ENCODE measurements around the gene RPL26. TPM values are rescaled to one million over a fixed set of nuclear protein-coding genes. Genes with fewer than 3 reads are reported as not detected.

Gene RPL26
- total and polyA plus RNA-seq, 2 donors (not counting 1 experiment from before 2014, with no cell fraction given) = 2,684 to 4,449 TPM

DNA sequence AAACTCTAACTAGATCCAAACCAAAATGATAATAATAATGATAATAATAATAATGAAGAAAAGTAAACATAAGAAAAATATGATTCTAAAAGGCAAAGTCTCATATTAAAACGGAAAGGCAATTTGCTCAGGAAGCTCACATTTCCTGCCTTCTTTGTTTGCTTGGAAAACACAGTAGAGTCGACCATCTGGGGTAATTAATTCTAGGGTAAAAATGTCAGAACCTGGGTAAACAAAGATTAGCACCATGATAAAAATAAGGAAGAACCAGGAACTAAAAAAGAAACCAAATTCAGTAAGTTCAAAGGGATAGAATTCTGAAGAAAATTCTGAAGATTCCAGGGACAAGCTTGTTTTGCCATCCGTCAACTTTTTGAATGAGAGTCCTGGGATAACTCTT lies 22.7 kb downstream of the RPL26 start:
- H3K27me3 ChIP-seq (replicated peaks in 1 of 4; ENCODE audit: control extremely low read depth in 1 of 4, control insufficient read depth in 3 of 4, insufficient read depth in 4 of 4, low read length in 3 of 4) = no peaks in the 10 kb centered on the region
- peaks cover 0 to 4% of the 10 kb centered on the region in 2 experiments for H3K36me3 ChIP-seq (replicated peaks in 1 of 2; ENCODE audit: control extremely low read depth in 1 of 2, control insufficient read depth in 1 of 2, extremely low read depth in 1 of 2, insufficient read depth in 2 of 2, low read length in 1 of 2)
- WGBS (ENCODE audit: insufficient coverage) = 71% methylated on average over 1 of the region's 3 CpGs
- H2AFZ ChIP-seq (ENCODE audit: insufficient read depth, low read depth, low read length, poor library complexity, severe bottlenecking) = no peak overlapping the region
- H3K4me3 Mint-ChIP-seq = no peak overlapping the region
- no peaks in the 10 kb centered on the region for H3K4me1 Mint-ChIP-seq
- no peaks in the 10 kb centered on the region for H3K79me2 ChIP-seq (ENCODE audit: control insufficient read depth, insufficient read depth, low read length)
- no peaks in the 10 kb centered on the region for H3K9me3 ChIP-seq (ENCODE audit: control extremely low read depth in 1 of 3, control insufficient read depth in 2 of 3, insufficient read depth in 1 of 3, low read length in 2 of 3)
- ChIA-PET CTCF (no interaction called here), POLR2A (no interaction called here)
- no peak overlapping the region for H3K9ac ChIP-seq (ENCODE audit: low read length)
- no peak for DNase-seq
- no peak overlapping the region for H3K27ac ChIP-seq (ENCODE audit: low read length in 2 of 2)
- H3K4me2 ChIP-seq (replicated peaks; ENCODE audit: low read depth, low read length, poor library complexity, severe bottlenecking) = no peak overlapping the region
- H3K27ac Mint-ChIP-seq = no peak overlapping the region
- no peak for ATAC-seq (ENCODE audit: low read depth)
- no peaks in the 10 kb centered on the region for H4K20me1 ChIP-seq (ENCODE audit: control insufficient read depth, insufficient read depth, low read length, poor library complexity, severe bottlenecking)
- intact Hi-C loops (cut with micrococcal nuclease) = no loop called here
- H3K4me1 ChIP-seq (ENCODE audit: control insufficient read depth in 2 of 2, insufficient read depth in 2 of 2, low read length in 2 of 2) = no peaks in the 10 kb centered on the region
- H3K4me3 ChIP-seq (ENCODE audit: control extremely low read depth in 1 of 5, extremely low read depth in 1 of 5, insufficient read depth in 1 of 5, low read depth in 2 of 5, low read length in 4 of 5) = no peak overlapping the region
- TF ChIP-seq EZH2 (IDR thresholded peaks at IDR 0.05; ENCODE audit: borderline replicate concordance, insufficient read depth, low read depth, low read length, poor library complexity, severe bottlenecking) = no peak
- no peak for TF ChIP-seq CTCF (IDR thresholded peaks at IDR 0.05)
- H3K9me3 Mint-ChIP-seq (ENCODE audit: insufficient read depth) = no peaks in the 10 kb centered on the region
- H3K27me3 Mint-ChIP-seq = no peaks in the 10 kb centered on the region

GRCh38 chr17:8359769-8360168 lies 23.2 kb downstream of the RPL26 start:
- 100% methylated on average over 1 of the region's 5 CpGs for WGBS (ENCODE audit: insufficient coverage)
- Mint-ChIP-seq H3K4me3 (no peak overlapping the region), H3K4me1 (no peaks in the 10 kb centered on the region), H3K9me3 (ENCODE audit: insufficient read depth) (no peaks in the 10 kb centered on the region), H3K27ac (no peak overlapping the region), H3K27me3 (no peaks in the 10 kb centered on the region)
- Histone ChIP-seq H3K4me2 (replicated peaks; ENCODE audit: low read depth, low read length, poor library complexity, severe bottlenecking) (no peak overlapping the region), H4K20me1 (ENCODE audit: control insufficient read depth, insufficient read depth, low read length, poor library complexity, severe bottlenecking) (no peaks in the 10 kb centered on the region), H3K4me3 (ENCODE audit: control extremely low read depth in 1 of 5, extremely low read depth in 1 of 5, insufficient read depth in 1 of 5, low read depth in 2 of 5, low read length in 4 of 5) (no peak overlapping the region), H3K9me3 (ENCODE audit: control extremely low read depth in 1 of 3, control insufficient read depth in 2 of 3, insufficient read depth in 1 of 3, low read length in 2 of 3) (no peaks in the 10 kb centered on the region), H3K4me1 (ENCODE audit: control insufficient read depth in 2 of 2, insufficient read depth in 2 of 2, low read length in 2 of 2) (no peaks in the 10 kb centered on the region), H3K9ac (ENCODE audit: low read length) (no peak overlapping the region), H3K27me3 (replicated peaks in 1 of 4; ENCODE audit: control extremely low read depth in 1 of 4, control insufficient read depth in 3 of 4, insufficient read depth in 4 of 4, low read length in 3 of 4) (no peaks in the 10 kb centered on the region), H3K36me3 (replicated peaks in 1 of 2; ENCODE audit: control extremely low read depth in 1 of 2, control insufficient read depth in 1 of 2, extremely low read depth in 1 of 2, insufficient read depth in 2 of 2, low read length in 1 of 2) (peaks cover 0 to 3% of the 10 kb centered on the region in 2 experiments), H3K79me2 (ENCODE audit: control insufficient read depth, insufficient read depth, low read length) (no peaks in the 10 kb centered on the region), H3K27ac (ENCODE audit: low read length in 2 of 2) (no peak overlapping the region), H2AFZ (ENCODE audit: insufficient read depth, low read depth, low read length, poor library complexity, severe bottlenecking) (no peak overlapping the region)
- no peak for DNase-seq
- intact Hi-C loops (cut with micrococcal nuclease) = no loop called here
- POLR2A ChIA-PET = no interaction called here
- CTCF ChIA-PET = no interaction called here
- no peak for TF ChIP-seq EZH2 (IDR thresholded peaks at IDR 0.05; ENCODE audit: borderline replicate concordance, insufficient read depth, low read depth, low read length, poor library complexity, severe bottlenecking)
- no peak for TF ChIP-seq CTCF (IDR thresholded peaks at IDR 0.05)
- ATAC-seq (ENCODE audit: low read depth) = no peak
